Measurements from ENCODE around the gene FCHSD2.

- no peak for TF ChIP-seq CTCF (IDR thresholded peaks at IDR 0.05)
- no peak for TF ChIP-seq EP300 (IDR thresholded peaks at IDR 0.05)
- TF ChIP-seq POLR2A (IDR thresholded peaks at IDR 0.05; ENCODE audit: low read depth) = no peak
- TF ChIP-seq POLR2AphosphoS5 (IDR thresholded peaks at IDR 0.05) = no peak
These were observed 266.4 kb downstream of the FCHSD2 start for GRCh38 chr11:72875736-72876135.
